IMR-90 (cell line): ENCODE results near the gene RAB27B.

ENCODE experiments used
- BHLHE40 ChIP-seq: fragments of 150-350 bp; IDR thresholded peaks from 2 replicates; pipeline ENCODE4 v1.6.1; 2016; ENCODE audit warnings: mild to moderate bottlenecking, low read depth, low read length
- CHD1 ChIP-seq: IDR thresholded peaks from 2 replicates; pipeline ENCODE4 v1.6.1; 2012; ENCODE audit warnings: low read depth, low read length, improper control_type of control experiment
- ELK1 ChIP-seq: fragments of 150-350 bp; IDR thresholded peaks from 2 replicates; pipeline ENCODE4 v1.6.1; 2016; ENCODE audit warnings: low read depth, mild to moderate bottlenecking, low read length, moderate library complexity, borderline replicate concordance
- MAZ ChIP-seq: IDR thresholded peaks from 2 replicates; pipeline ENCODE4 v1.6.1; 2012; ENCODE audit warnings: low read depth, mild to moderate bottlenecking, low read length, improper control_type of control experiment, moderate library complexity, borderline replicate concordance
- POLR2A ChIP-seq: IDR thresholded peaks from 2 replicates; pipeline ENCODE4 v1.6.1; 2012; ENCODE audit warnings: mild to moderate bottlenecking, low read depth, low read length
- RAD21 ChIP-seq: IDR thresholded peaks from 2 replicates; pipeline ENCODE4 v1.6.1; 2012; ENCODE audit warnings: low read length, improper control_type of control experiment
- RCOR1 ChIP-seq: IDR thresholded peaks from 2 replicates; pipeline ENCODE4 v1.6.1; 2012; ENCODE audit warnings: mild to moderate bottlenecking, low read length, improper control_type of control experiment; ENCODE audit not compliant: insufficient replicate concordance
- SMC3 ChIP-seq: fragments of 150-350 bp; IDR thresholded peaks from 2 replicates; pipeline ENCODE4 v1.6.1; 2016; ENCODE audit warnings: low read depth, mild to moderate bottlenecking, antibody characterized with exemption, low read length, moderate library complexity
- TF ChIP-seq, protein P1 (sequence below): conservative IDR thresholded peaks from 2 replicates; pipeline ENCODE4 v1.5.1; 2012; ENCODE audit warnings: mild to moderate bottlenecking, low read depth, low read length, improper control_type of control experiment
- TF ChIP-seq, protein P2 (sequence below): fragments of 150-350 bp; IDR thresholded peaks from 2 replicates; pipeline ENCODE4 v1.6.1; 2017; ENCODE audit warnings: mild to moderate bottlenecking, antibody characterized with exemption, low read length, low read depth

GRCh38 chr18:54829856-54830255 is 1.6 kb downstream of the RAB27B start:
- TF ChIP-seq, protein P1, sequence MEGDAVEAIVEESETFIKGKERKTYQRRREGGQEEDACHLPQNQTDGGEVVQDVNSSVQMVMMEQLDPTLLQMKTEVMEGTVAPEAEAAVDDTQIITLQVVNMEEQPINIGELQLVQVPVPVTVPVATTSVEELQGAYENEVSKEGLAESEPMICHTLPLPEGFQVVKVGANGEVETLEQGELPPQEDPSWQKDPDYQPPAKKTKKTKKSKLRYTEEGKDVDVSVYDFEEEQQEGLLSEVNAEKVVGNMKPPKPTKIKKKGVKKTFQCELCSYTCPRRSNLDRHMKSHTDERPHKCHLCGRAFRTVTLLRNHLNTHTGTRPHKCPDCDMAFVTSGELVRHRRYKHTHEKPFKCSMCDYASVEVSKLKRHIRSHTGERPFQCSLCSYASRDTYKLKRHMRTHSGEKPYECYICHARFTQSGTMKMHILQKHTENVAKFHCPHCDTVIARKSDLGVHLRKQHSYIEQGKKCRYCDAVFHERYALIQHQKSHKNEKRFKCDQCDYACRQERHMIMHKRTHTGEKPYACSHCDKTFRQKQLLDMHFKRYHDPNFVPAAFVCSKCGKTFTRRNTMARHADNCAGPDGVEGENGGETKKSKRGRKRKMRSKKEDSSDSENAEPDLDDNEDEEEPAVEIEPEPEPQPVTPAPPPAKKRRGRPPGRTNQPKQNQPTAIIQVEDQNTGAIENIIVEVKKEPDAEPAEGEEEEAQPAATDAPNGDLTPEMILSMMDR, result no peak
- TF ChIP-seq CHD1 (no peak), RAD21 (no peak), SMC3 (no peak), ELK1 (no peak), MAZ (no peak), BHLHE40 (no peak), POLR2A (no peak), RCOR1 (no peak)
- TF ChIP-seq, protein P2, sequence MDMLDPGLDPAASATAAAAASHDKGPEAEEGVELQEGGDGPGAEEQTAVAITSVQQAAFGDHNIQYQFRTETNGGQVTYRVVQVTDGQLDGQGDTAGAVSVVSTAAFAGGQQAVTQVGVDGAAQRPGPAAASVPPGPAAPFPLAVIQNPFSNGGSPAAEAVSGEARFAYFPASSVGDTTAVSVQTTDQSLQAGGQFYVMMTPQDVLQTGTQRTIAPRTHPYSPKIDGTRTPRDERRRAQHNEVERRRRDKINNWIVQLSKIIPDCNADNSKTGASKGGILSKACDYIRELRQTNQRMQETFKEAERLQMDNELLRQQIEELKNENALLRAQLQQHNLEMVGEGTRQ, result no peak
